Right lung (tissue), 5 donors: ENCODE data around the gene TMEM243. TPM values are rescaled to one million over a fixed set of nuclear protein-coding genes. Genes with fewer than 3 reads are reported as not detected.
A peak's percentile ranks its signal among the peaks of the same experiment; 100 is the strongest.

Experiments used
- DNase-seq, 2 donors: peaks; one replicate each; pipeline ENCODE4 v3.0.0-alpha.2; 2013
- polyA plus RNA-seq, 5 donors: library from polyadenylated mRNA; unstranded; fragments of 120-200 nt; gene quantifications; one replicate each; pipeline versions ENCODE4 v1.2.1 to v1.2.3, GENCODE V29; 2013; ENCODE audit warnings: inconsistent platforms in 1 of 5, low replicate concordance in 1 of 5; ENCODE audit not compliant: insufficient read length in 5 of 5, insufficient read depth in 1 of 5

Gene TMEM243
- polyA plus RNA-seq, 5 donors: 59.3 to 82.0 (median 75.9) TPM

- DNase-seq: no peak
Measured at GRCh38 chr7:87173471-87173870, 46.1 kb downstream of the TMEM243 start.

DNA sequence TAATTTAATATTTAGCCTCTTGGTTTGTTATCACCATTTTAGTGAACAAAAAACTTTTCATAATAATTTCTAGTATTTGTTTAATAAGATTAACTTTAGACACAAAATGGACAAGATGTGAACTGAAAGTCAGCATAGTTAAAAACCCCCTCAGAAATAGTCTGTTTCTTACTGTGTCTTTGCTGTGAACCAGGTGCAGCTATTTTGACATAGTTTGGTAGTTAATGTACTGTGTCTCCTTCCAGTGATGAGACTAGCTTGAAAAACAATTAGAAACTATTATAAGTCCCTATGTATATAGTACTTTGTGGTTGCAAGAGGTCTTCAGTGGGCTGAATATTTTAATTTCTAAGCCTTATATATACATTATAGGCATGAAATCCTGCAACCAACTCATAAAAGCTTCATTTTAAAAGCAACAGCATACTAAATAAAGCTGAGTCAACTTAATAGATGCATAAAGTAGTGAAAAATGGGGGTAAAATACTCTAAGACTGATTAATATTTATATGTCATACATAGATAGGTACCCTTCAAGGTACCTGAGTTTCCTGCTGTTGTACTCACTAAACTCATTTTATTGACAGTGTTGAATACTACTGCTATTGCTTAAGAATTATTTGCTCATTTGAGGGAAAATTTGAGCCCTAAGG, 48.1 kb downstream of the TMEM243 start:
- no peak for DNase-seq

DNA sequence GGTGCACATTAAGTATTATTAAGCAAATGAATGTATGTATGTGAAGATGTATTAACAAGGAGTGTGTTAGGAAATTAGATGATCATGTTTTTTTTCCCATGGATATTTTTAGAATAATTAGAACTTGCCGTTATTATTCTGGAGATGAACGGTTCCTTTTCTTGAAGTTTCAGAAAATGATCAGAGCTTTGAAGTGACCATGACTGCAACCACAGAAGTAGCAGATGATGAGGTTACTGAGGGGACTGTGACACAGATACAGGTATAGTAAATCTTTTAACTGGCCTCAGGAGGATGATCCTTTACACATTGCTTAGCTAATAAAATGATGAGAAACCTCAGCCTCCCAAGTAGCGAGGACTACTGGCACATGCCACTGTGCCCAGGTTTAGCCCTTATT, 48.7 kb downstream of the TMEM243 start:
- no peak for DNase-seq

DNA sequence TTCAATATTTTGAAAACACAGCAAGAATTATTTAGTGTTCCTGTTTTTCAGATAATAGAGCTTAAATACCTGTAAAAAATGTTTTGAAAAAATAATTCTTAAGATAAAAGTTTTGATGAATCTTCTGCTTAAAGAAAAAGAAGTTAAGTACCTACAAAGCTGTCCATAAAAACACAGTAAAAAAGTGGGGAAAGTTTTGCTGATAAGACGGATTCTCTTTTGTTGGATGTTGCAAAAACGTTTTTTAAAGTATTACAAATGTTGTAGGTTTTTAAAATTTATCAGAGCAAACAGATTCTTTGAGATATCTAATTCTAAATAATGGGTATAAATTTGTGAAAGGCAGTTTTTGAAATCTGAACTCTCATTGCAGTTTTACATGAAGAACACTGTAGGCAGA, 55.1 kb downstream of the TMEM243 start:
- no peak for DNase-seq

DNA sequence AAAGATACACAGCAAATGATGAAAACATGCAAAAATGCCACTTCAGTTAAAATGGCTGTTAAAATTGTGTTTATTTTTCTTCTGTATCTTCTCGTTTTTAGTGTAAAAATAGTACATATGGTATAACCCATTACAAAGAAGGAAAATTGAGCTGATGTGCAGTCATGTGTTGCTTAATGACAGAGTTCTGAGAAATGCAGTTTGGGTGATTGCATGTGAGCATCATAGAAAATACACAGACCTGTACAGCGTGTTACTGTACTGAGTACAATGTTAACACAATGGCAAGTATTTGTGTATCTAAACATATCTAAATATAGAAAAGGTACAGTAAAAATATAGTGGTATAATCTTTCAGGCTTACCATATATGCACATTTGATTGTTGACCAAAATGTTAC, 60.0 kb downstream of the TMEM243 start:
- no peak for DNase-seq

- DNase-seq: no peak
Measured at GRCh38 chr7:87156709-87157108, 62.8 kb downstream of the TMEM243 start.

DNA sequence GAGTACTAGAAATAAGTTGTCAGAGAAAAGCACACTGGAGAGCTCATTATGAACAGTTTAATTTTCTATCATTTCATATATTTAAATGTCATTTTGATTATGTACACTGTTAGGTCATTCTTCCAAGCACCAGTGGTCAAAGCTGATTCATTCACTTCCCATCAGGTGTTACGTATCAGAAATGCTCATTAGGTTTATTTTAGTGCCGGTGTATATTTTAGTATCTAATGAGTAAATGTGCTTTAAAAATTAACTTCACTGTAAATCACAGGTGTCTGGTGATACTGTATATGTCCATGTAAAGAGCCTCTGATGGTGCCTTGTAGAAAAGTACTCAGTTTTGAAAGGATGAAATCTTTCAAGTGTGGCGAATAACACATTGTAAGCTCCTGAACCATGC, 63.7 kb downstream of the TMEM243 start:
- DNase-seq: no peak

GRCh38 chr7:87154569-87154968, 65.0 kb downstream of the TMEM243 start:
- no peak for DNase-seq

DNA sequence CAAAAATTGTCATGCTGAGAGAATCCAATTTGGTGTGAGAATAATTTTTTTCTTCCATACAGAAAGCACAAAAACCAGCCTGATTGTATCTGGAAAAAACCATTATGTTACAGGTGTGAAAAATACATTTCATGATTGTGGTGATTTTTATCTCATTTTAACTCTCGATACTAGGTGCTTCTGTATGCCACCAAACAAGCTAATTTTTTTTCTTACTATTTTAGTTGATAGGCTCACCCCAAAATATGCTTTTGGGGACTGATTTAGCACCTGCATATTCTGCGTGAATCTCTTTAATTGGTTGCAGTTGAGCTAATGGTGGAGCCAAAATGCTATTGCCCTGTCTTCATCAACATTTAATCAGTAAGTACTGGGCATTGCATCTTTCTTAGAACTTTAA, 65.4 kb downstream of the TMEM243 start:
- DNase-seq: no peak

DNA sequence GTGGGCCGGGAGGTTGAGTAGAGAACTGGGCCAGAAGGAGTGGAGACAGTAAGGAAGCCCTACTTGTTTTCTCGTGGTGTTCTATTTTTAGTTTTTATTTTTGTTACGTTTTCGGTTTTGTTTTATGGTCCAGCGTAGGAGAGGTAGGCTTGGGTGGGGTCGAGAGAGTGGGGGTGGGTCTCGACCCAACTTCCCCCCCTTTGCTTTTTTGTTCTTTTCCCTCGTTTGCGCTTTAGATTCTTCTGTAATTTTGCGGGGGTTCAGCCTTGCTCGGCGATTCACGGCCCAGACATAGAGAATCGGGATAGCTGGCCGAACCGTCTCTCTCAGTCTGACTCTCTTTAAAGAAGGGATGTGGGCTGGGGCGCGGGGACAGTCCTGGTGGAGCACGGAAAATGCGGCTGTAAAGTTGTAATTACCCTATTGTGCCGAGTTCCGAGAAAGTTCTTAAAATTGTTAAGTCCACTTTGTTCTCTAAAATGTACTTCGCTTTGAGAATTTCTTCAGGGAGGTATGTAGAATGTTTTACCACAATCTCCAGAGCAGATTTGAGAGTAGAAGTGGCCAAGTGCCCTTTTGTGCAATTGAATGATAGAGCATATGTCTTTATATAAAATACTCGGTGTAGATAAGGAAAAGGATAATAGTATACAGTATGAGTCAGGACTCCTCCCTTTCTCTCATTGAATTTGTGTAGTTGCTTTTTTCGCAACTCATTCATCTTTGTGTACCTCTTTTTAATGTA, 66.5 kb downstream of the TMEM243 start:
- DNase-seq: no peak

GRCh38 chr7:87152112-87152896, 67.2 kb downstream of the TMEM243 start, which contains the start of gene DMTF1:
DMTF1 (plus strand) TSS chr7:87152453; CDS start chr7:87164942, 12,489 bp downstream.
- peak; percentile 97 for DNase-seq

DNA sequence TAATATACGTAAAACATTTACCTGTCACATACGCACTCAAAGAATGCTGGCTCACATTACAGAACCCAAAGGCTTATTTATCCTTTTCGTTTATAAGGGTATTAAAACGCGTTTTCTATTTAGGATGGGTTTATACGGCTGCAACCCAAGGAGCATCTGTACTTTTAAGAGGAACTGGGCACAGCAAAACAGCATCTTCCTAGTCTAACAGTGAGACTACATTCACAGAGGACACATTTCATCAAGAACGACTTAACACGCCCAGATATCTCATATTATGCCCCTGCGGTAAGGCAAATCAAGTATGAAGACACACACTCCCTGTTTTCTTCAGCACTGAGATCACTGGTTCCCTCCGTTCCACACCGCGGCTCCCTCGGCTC, 67.8 kb downstream of the TMEM243 start:
- DNase-seq: no peak

DNA sequence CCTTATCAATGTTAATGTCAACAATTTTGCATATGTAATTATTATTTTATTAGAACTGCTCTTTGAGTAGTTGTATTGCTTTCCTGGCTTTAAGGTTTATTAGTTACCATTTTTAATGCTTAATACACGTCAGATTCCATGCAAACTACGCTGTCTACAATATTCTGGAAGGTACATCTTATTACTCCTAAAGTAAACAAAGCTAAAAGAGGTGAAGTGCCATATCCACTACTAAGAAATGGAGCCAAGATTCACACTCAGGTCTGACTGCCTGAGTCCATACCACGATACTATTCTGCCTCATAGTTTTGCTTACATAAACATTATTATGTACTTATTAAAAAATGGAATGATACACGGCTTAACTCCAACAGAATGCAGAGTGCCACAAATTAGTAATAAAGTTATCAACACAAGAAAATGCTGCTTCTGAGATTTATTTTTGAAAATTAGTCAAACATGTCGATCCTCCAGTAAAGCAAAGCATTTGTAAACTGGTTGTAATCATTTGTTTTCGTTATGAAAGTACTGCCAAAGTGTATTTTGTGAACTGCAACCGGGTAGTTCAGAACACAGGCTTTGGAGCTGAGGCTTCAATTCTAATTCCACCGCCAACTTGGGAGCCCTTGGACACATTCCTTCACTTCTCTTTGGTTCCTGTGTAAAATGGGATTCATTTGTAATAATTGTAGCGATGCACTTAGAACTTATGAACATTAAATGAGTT, 68.4 kb downstream of the TMEM243 start:
- DNase-seq: no peak

DNA sequence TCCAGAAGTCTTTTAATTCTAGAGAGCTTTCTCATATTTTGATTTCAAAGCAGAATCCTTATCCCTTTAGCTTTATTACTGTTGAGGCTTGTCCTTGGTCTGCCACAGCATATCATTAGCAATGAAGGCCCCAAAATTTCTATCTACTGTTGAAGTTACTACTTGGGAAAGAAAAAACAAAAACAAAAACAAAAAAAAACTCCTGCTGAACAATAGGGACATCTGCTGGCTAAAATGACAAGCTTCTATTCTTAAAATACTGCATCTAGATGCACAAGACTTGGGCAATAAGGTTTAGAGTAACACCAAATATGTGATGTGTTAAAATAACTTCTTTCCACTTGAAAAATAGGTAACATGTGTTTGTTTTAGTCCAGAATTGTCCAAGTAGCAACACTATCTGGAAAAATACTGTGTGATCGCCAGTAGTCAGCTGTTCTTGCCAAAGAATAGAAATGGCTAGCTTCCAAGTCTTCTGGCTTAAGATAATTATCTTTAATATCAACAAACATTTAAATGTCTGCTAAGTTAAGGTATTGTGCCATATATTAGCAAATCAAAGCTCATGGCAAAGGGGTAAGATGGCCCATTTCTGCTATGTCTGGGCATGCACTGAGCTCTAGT, 71.1 kb downstream of the TMEM243 start:
- peak in 1 of 2 donors; percentile 34 for DNase-seq

- no peak for DNase-seq
Measured at GRCh38 chr7:87147500-87147899, 72.0 kb downstream of the TMEM243 start.

DNA sequence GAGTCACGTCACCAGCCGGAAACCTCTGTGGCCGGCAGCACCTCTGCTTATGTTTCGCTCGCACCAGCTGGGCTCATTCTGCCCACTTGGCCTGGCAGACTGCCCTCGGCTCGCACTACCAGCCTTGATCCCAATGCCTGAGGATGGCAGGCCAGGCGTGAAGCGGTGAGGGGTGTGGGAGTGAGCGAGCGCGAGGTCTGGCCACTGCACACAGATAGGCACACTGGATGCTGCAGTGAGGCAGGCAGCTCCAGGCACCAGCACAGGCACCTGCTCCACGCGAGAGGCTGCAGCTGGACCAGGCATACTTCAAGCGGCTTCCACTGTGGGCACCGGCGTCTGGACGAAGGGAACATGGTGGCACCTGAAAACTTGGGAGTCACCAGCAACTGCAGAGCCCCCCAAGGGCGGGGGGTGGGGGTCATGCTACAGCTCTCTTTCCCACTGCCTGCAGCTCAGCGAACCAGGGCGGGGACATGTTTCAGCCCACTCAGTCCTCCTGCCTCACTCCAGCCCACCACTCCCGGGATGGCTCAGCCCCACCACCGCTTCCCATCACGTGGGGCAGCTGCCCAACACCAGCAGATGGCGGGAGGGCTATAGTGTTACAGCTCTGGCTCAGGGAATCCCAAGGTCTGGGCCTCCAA, 72.7 kb downstream of the TMEM243 start:
- no peak for DNase-seq

Other genes with a start within 250 kb of the TMEM243 start
- 10 to 100 TPM; 23.4 to 40.8 (median 29.6) TPM for gene ELAPOR2, start 160.1 kb downstream of the TMEM243 start, polyA plus RNA-seq
- 100 to 1,000 TPM; 169 to 323 (median 282) TPM for gene DMTF1, start 67.3 kb downstream of the TMEM243 start, polyA plus RNA-seq
- gene CROT, start 125.9 kb upstream of the TMEM243 start, polyA plus RNA-seq: 10 to 100 TPM; 22.8 to 31.6 (median 30.3) TPM